Midbrain (tissue), 1 donor: Measurements from ENCODE around the gene ZNF423.

ENCODE experiments used
- DNase-seq: peaks from one replicate; lab custom pipeline; 2025; lab: John Stamatoyannopoulos, UW

The ZNF423 gene

GRCh38 chr16:49849037-49849753, 6.7 kb downstream of the ZNF423 start:
- DNase-seq, result no peak

GRCh38 chr16:49848530-49848929, 7.4 kb downstream of the ZNF423 start:
- no peak for DNase-seq

GRCh38 chr16:49846800-49847199, 9.1 kb downstream of the ZNF423 start:
- no peak for DNase-seq

- no peak for DNase-seq
Observed at GRCh38 chr16:49844359-49844758, 11.6 kb downstream of the ZNF423 start.

GRCh38 chr16:49843758-49844157, 12.2 kb downstream of the ZNF423 start:
- DNase-seq, result no peak

GRCh38 chr16:49842972-49843371, 12.9 kb downstream of the ZNF423 start:
- no peak for DNase-seq

- DNase-seq, result no peak
Observed at GRCh38 chr16:49839017-49839825, 16.7 kb downstream of the ZNF423 start.

- no peak for DNase-seq
Observed at GRCh38 chr16:49838441-49839016, 17.4 kb downstream of the ZNF423 start.

GRCh38 chr16:49837688-49838410, 18.1 kb downstream of the ZNF423 start:
- DNase-seq, result no peak

GRCh38 chr16:49836668-49837067, 19.2 kb downstream of the ZNF423 start:
- DNase-seq, result no peak

GRCh38 chr16:49836218-49836617, 19.7 kb downstream of the ZNF423 start:
- DNase-seq, result no peak

GRCh38 chr16:49835161-49835777, 20.6 kb downstream of the ZNF423 start:
- DNase-seq, result no peak

- DNase-seq, result peak; percentile 76
Observed at GRCh38 chr16:49834531-49835151, 21.3 kb downstream of the ZNF423 start.

- DNase-seq, result peak; percentile 56
Observed at GRCh38 chr16:49833796-49834530, 21.9 kb downstream of the ZNF423 start.

- peak; percentile 37 for DNase-seq
Observed at GRCh38 chr16:49833085-49833484, 22.8 kb downstream of the ZNF423 start.

GRCh38 chr16:49832177-49832576, 23.7 kb downstream of the ZNF423 start:
- DNase-seq, result no peak

- DNase-seq, result no peak
Observed at GRCh38 chr16:49830873-49831272, 25.0 kb downstream of the ZNF423 start.

GRCh38 chr16:49828533-49829267, 27.2 kb downstream of the ZNF423 start:
- no peak for DNase-seq

- DNase-seq, result no peak
Observed at GRCh38 chr16:49827805-49828438, 28.0 kb downstream of the ZNF423 start.
